ENCODE results near the gene MYO1D. TPM values are rescaled to one million over a fixed set of nuclear protein-coding genes. Genes with fewer than 3 reads are reported as not detected.

Gene MYO1D
- total and polyA plus RNA-seq, 9 donors, result 20.9 to 62.2 (median 53.8) TPM

GRCh38 chr17:32658470-32659418, 218.2 kb downstream of the MYO1D start:
- WGBS, 3 donors, result 67 to 71% (median 69%) methylated on average over 23 of the region's 23 CpGs
- intact Hi-C loops (cut with DNase I), result no loop called here

GRCh38 chr17:32656886-32657285, 220.0 kb downstream of the MYO1D start:
- Histone ChIP-seq H3K4me1 (ENCODE audit: insufficient read depth) (peaks cover 16% of the 10 kb centered on the region), H3K36me3 (no peaks in the 10 kb centered on the region), H3K4me3 (no peak overlapping the region), H3K27me3 (no peaks in the 10 kb centered on the region), H3K9me3 (no peaks in the 10 kb centered on the region), H3K27ac (no peak overlapping the region)
- TF ChIP-seq, protein P1, sequence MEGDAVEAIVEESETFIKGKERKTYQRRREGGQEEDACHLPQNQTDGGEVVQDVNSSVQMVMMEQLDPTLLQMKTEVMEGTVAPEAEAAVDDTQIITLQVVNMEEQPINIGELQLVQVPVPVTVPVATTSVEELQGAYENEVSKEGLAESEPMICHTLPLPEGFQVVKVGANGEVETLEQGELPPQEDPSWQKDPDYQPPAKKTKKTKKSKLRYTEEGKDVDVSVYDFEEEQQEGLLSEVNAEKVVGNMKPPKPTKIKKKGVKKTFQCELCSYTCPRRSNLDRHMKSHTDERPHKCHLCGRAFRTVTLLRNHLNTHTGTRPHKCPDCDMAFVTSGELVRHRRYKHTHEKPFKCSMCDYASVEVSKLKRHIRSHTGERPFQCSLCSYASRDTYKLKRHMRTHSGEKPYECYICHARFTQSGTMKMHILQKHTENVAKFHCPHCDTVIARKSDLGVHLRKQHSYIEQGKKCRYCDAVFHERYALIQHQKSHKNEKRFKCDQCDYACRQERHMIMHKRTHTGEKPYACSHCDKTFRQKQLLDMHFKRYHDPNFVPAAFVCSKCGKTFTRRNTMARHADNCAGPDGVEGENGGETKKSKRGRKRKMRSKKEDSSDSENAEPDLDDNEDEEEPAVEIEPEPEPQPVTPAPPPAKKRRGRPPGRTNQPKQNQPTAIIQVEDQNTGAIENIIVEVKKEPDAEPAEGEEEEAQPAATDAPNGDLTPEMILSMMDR (IDR thresholded peaks at IDR 0.05), result no peak
- TF ChIP-seq EP300 (IDR thresholded peaks at IDR 0.05) (no peak), POLR2A (IDR thresholded peaks at IDR 0.05) (no peak)
- intact Hi-C loops (cut with DNase I), result no loop called here
- 61 to 73% (median 70%) methylated on average over 1 of the region's 1 CpG for WGBS, 3 donors
- no peak for DNase-seq

More at GRCh38 chr17:32658470-32659418, 218.2 kb downstream of the MYO1D start:
- no peaks in the 10 kb centered on the region for H3K9me3 ChIP-seq
- H3K36me3 ChIP-seq, result no peaks in the 10 kb centered on the region
- H3K27me3 ChIP-seq, result no peaks in the 10 kb centered on the region
- DNase-seq, result no peak
- H3K4me1 ChIP-seq (ENCODE audit: insufficient read depth), result peaks cover 16% of the 10 kb centered on the region
- peak overlapping the region in 1 of 2 donors; percentile 0 for H3K27ac ChIP-seq
- no peak overlapping the region for H3K4me3 ChIP-seq
- TF ChIP-seq EP300 (IDR thresholded peaks at IDR 0.05), result no peak
- TF ChIP-seq POLR2A (IDR thresholded peaks at IDR 0.05), result no peak
- TF ChIP-seq, protein P1 (IDR thresholded peaks at IDR 0.05), result no peak

GRCh38 chr17:32654324-32654723, 222.6 kb downstream of the MYO1D start:
- Histone ChIP-seq H3K27me3 (no peaks in the 10 kb centered on the region), H3K9me3 (no peaks in the 10 kb centered on the region), H3K4me3 (no peak overlapping the region), H3K36me3 (no peaks in the 10 kb centered on the region), H3K27ac (no peak overlapping the region), H3K4me1 (ENCODE audit: insufficient read depth) (peaks cover 16% of the 10 kb centered on the region)
- DNase-seq, result no peak
- 79 to 83% (median 81%) methylated on average over 3 of the region's 3 CpGs for WGBS, 3 donors
- intact Hi-C loops (cut with DNase I), result no loop called here
- no peak for TF ChIP-seq POLR2A (IDR thresholded peaks at IDR 0.05)
- TF ChIP-seq EP300 (IDR thresholded peaks at IDR 0.05), result no peak
- TF ChIP-seq, protein P1 (IDR thresholded peaks at IDR 0.05), result no peak

DNA sequence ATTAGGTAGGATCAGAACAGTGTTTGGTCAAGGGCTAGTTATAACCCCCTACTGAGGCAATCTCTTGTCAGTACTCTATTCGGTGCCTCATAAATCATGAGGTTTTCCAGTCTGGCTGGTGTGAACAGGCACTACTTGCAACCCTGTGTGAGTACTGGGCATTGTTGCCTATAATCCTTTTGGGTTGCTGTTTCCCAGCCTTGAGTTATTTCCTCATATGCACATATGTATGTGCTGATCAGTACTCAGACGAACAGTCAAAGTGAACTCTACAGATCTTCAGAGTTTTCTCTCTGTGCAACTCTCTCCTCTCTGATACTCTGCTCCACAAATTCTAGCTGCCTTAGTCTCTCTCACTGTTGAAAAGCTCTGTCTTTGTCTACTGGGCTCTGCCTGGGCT, 225.8 kb downstream of the MYO1D start:
- Histone ChIP-seq H3K4me1 (ENCODE audit: insufficient read depth) (no peaks in the 10 kb centered on the region), H3K27ac (no peak overlapping the region), H3K36me3 (no peaks in the 10 kb centered on the region), H3K27me3 (no peaks in the 10 kb centered on the region), H3K4me3 (no peak overlapping the region), H3K9me3 (no peaks in the 10 kb centered on the region)
- 86 to 95% (median 93%) methylated on average over 2 of the region's 2 CpGs for WGBS, 3 donors
- TF ChIP-seq EP300 (IDR thresholded peaks at IDR 0.05) (no peak), POLR2A (IDR thresholded peaks at IDR 0.05) (no peak)
- TF ChIP-seq, protein P1 (IDR thresholded peaks at IDR 0.05), result no peak
- intact Hi-C loops (cut with DNase I), result no loop called here
- no peak for DNase-seq
